ENCODE data around the gene PANX1.

Gene PANX1

GRCh38 chr11:94120946-94121345 is 7.7 kb upstream of the PANX1 start:
- Histone ChIP-seq H3K36me3 (no peaks in the 10 kb centered on the region), H3K27ac (no peak overlapping the region), H3K27me3 (ENCODE audit: insufficient read depth, low read depth, severe bottlenecking) (no peaks in the 10 kb centered on the region), H3K9me3 (ENCODE audit: severe bottlenecking) (peaks cover 3% of the 10 kb centered on the region), H3K4me3 (ENCODE audit: low read depth, low read length) (no peak overlapping the region)
- TF ChIP-seq CTCF (IDR thresholded peaks at IDR 0.05; ENCODE audit: low read depth, low read length): no peak
- DNase-seq: no peak

GRCh38 chr11:94125407-94126115 is 3.1 kb upstream of the PANX1 start:
- no peaks in the 10 kb centered on the region for H3K27me3 ChIP-seq (ENCODE audit: insufficient read depth, low read depth, severe bottlenecking)
- peaks cover 3% of the 10 kb centered on the region for H3K9me3 ChIP-seq (ENCODE audit: severe bottlenecking)
- H3K4me3 ChIP-seq (ENCODE audit: low read depth, low read length): no peak overlapping the region
- H3K36me3 ChIP-seq: no peaks in the 10 kb centered on the region; the same call in 1 of the 2 replicates
- no peak overlapping the region for H3K27ac ChIP-seq
- TF ChIP-seq CTCF (IDR thresholded peaks at IDR 0.05; ENCODE audit: low read depth, low read length): no peak
- DNase-seq: no peak

GRCh38 chr11:94127638-94128037 is 1.0 kb upstream of the PANX1 start:
- DNase-seq: no peak
- Histone ChIP-seq H3K36me3 (no peaks in the 10 kb centered on the region; the same call in 1 of the 2 replicates), H3K9me3 (ENCODE audit: severe bottlenecking) (peaks cover 3% of the 10 kb centered on the region), H3K27me3 (ENCODE audit: insufficient read depth, low read depth, severe bottlenecking) (no peaks in the 10 kb centered on the region), H3K27ac (peak overlapping the region; percentile 94), H3K4me3 (ENCODE audit: low read depth, low read length) (peak overlapping the region; percentile 97)
- TF ChIP-seq CTCF (IDR thresholded peaks at IDR 0.05; ENCODE audit: low read depth, low read length): no peak

- no peak for DNase-seq
- no peak for TF ChIP-seq CTCF (IDR thresholded peaks at IDR 0.05; ENCODE audit: low read depth, low read length)
- Histone ChIP-seq H3K4me3 (ENCODE audit: low read depth, low read length) (peak overlapping the region; percentile 97), H3K9me3 (ENCODE audit: severe bottlenecking) (peaks cover 3% of the 10 kb centered on the region), H3K27me3 (ENCODE audit: insufficient read depth, low read depth, severe bottlenecking) (no peaks in the 10 kb centered on the region), H3K36me3 (no peaks in the 10 kb centered on the region; the same call in 1 of the 2 replicates), H3K27ac (peak overlapping the region; percentile 94)
These were observed 323 bp upstream of the PANX1 start for GRCh38 chr11:94128291-94128745.

- H3K4me3 ChIP-seq (ENCODE audit: low read depth, low read length): peak overlapping the region; percentile 97
- no peak for DNase-seq
- H3K9me3 ChIP-seq (ENCODE audit: severe bottlenecking): peaks cover 3% of the 10 kb centered on the region
- H3K27ac ChIP-seq: peak overlapping the region; percentile 94
- H3K27me3 ChIP-seq (ENCODE audit: insufficient read depth, low read depth, severe bottlenecking): no peaks in the 10 kb centered on the region
- H3K36me3 ChIP-seq: no peaks in the 10 kb centered on the region; the same call in 1 of the 2 replicates
- no peak for TF ChIP-seq CTCF (IDR thresholded peaks at IDR 0.05; ENCODE audit: low read depth, low read length)
These were observed 1.1 kb downstream of the PANX1 start for GRCh38 chr11:94129512-94130297.
